KMS-11 (cell line): ENCODE results near the gene SLC9A9.

Source experiments
- H2AFZ ChIP-seq: fragments of 200-600 bp; sonication (generic); 2 replicates; pipeline ENCODE4 v1.6.1; 2016; ENCODE audit warnings: antibody characterized with exemption, mixed run types, low read depth
- H3K27ac ChIP-seq: fragments of 200-600 bp; sonication (generic); 2 replicates; pipeline ENCODE4 v1.6.1; 2016; ENCODE audit warnings: mild to moderate bottlenecking, mixed run types
- H3K27me3 ChIP-seq: fragments of 200-600 bp; sonication (generic); 2 replicates; pipeline ENCODE4 v1.6.1; 2017; ENCODE audit warnings: mild to moderate bottlenecking, low read depth, mixed run types, moderate library complexity; ENCODE audit not compliant: insufficient read depth
- H3K36me3 ChIP-seq: fragments of 200-600 bp; sonication (generic); 2 replicates; pipeline ENCODE4 v1.6.1; 2017; ENCODE audit warnings: mild to moderate bottlenecking, mixed run types; ENCODE audit not compliant: insufficient read depth
- H3K4me1 ChIP-seq: fragments of 200-600 bp; sonication (generic); 2 replicates; pipeline ENCODE4 v1.6.1; 2016; ENCODE audit warnings: mild to moderate bottlenecking, low read depth, mixed run types; ENCODE audit not compliant: poor library complexity, severe bottlenecking
- H3K4me2 ChIP-seq: fragments of 200-600 bp; sonication (generic); 2 replicates; pipeline ENCODE4 v1.7.0; 2016; ENCODE audit warnings: mild to moderate bottlenecking, mixed run types
- H3K4me3 ChIP-seq: fragments of 200-600 bp; sonication (generic); IDR thresholded peaks from 2 replicates; pipeline ENCODE4 v1.6.1; 2017; ENCODE audit warnings: low read depth, low read length, mixed read lengths; ENCODE audit not compliant: insufficient read depth
- H3K79me2 ChIP-seq: fragments of 200-600 bp; sonication (generic); 2 replicates; pipeline ENCODE4 v1.6.1; 2016; ENCODE audit warnings: low read depth, mixed run types; ENCODE audit not compliant: insufficient read depth
- H3K9ac ChIP-seq: fragments of 200-600 bp; sonication (generic); 2 replicates; pipeline ENCODE4 v1.6.1; 2016; ENCODE audit warnings: mild to moderate bottlenecking, mixed run types
- H4K20me1 ChIP-seq: fragments of 200-600 bp; sonication (generic); 2 replicates; pipeline ENCODE4 v1.6.1; 2016; ENCODE audit warnings: mild to moderate bottlenecking, mixed run types; ENCODE audit not compliant: insufficient read depth
- CTCF ChIP-seq: fragments of 200-600 bp; sonication (generic); conservative IDR thresholded peaks from 2 replicates; pipeline ENCODE4 v1.6.1; 2017; ENCODE audit warnings: low read depth, mild to moderate bottlenecking, antibody characterized with exemption, low read length, moderate library complexity, mixed read lengths

SLC9A9 gene

GRCh38 chr3:143824735-143825385 lies 23.4 kb downstream of the SLC9A9 start:
- H4K20me1 ChIP-seq, result no peaks in the 10 kb centered on the region
- TF ChIP-seq CTCF, result no peak

GRCh38 chr3:143822798-143823197 lies 25.5 kb downstream of the SLC9A9 start:
- no peaks in the 10 kb centered on the region for H3K36me3 ChIP-seq
- no peaks in the 10 kb centered on the region for H3K79me2 ChIP-seq
- peaks cover 72% of the 10 kb centered on the region for H3K4me1 ChIP-seq
- H3K27ac ChIP-seq, result peak overlapping the region; percentile 60
- peak overlapping the region; percentile 7; the same call in 1 of the 2 replicates for H2AFZ ChIP-seq
- H3K27me3 ChIP-seq, result no peaks in the 10 kb centered on the region
- H4K20me1 ChIP-seq, result no peaks in the 10 kb centered on the region
- no peak overlapping the region for H3K4me3 ChIP-seq
- no peak for TF ChIP-seq CTCF
- peak overlapping the region; percentile 72 for H3K4me2 ChIP-seq
- no peak overlapping the region for H3K9ac ChIP-seq

More at GRCh38 chr3:143824735-143825385, 23.4 kb downstream of the SLC9A9 start:
- Histone ChIP-seq H3K27me3 (no peaks in the 10 kb centered on the region), H3K4me1 (peaks cover 70% of the 10 kb centered on the region), H3K9ac (no peak overlapping the region), H3K27ac (no peak overlapping the region), H3K36me3 (no peaks in the 10 kb centered on the region), H3K4me3 (no peak overlapping the region), H3K4me2 (no peak overlapping the region), H3K79me2 (no peaks in the 10 kb centered on the region), H2AFZ (no peak overlapping the region)

- Histone ChIP-seq H3K4me1 (peaks cover 72% of the 10 kb centered on the region), H3K27me3 (no peaks in the 10 kb centered on the region), H3K36me3 (no peaks in the 10 kb centered on the region), H3K4me3 (no peak overlapping the region), H4K20me1 (no peaks in the 10 kb centered on the region), H2AFZ (peak overlapping the region; percentile 7; the same call in 1 of the 2 replicates), H3K4me2 (peak overlapping the region; percentile 72), H3K79me2 (no peaks in the 10 kb centered on the region), H3K9ac (peak overlapping the region; percentile 4; the same call in 1 of the 2 replicates), H3K27ac (peak overlapping the region; percentile 60)
- no peak for TF ChIP-seq CTCF
These were observed 25.9 kb downstream of the SLC9A9 start for GRCh38 chr3:143822374-143822773.

GRCh38 chr3:143821862-143822261 lies 26.4 kb downstream of the SLC9A9 start:
- peak overlapping the region; percentile 4; the same call in 1 of the 2 replicates for H3K9ac ChIP-seq
- no peaks in the 10 kb centered on the region for H4K20me1 ChIP-seq
- peak overlapping the region; percentile 72 for H3K4me2 ChIP-seq
- H3K27me3 ChIP-seq, result no peaks in the 10 kb centered on the region
- peak overlapping the region; percentile 60 for H3K27ac ChIP-seq
- H3K4me3 ChIP-seq, result no peak overlapping the region
- H3K4me1 ChIP-seq, result peaks cover 72% of the 10 kb centered on the region
- no peaks in the 10 kb centered on the region for H3K79me2 ChIP-seq
- H3K36me3 ChIP-seq, result no peaks in the 10 kb centered on the region
- H2AFZ ChIP-seq, result peak overlapping the region; percentile 7; the same call in 1 of the 2 replicates
- no peak for TF ChIP-seq CTCF
